CMK (cell line): Measurements from ENCODE around the gene ZNF839.

Source experiments
- DNase-seq: peaks from one replicate; pipeline ENCODE4 v3.0.0-alpha.2; 2010; ENCODE audit warnings: low read depth

ZNF839 gene

DNA sequence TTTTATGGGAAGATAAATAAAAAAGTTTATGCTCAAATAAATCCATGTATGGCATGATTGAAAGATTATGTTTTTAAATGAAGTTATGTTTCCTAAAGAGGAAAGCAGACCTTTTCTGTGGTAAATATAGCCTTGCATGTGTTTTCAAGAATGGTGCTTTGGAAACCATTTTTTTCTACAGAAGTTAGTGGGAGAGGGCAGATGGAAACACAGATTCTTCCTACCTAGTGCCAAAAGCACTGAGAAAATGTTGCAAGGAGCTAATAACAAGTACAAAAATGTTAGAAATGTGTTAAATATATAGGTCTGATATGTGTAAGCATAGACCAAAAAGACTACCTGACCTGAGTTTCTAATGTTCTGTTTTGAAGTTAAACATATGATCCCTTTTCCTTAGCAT is 67.5 kb downstream of the ZNF839 start:
- no peak for DNase-seq

DNA sequence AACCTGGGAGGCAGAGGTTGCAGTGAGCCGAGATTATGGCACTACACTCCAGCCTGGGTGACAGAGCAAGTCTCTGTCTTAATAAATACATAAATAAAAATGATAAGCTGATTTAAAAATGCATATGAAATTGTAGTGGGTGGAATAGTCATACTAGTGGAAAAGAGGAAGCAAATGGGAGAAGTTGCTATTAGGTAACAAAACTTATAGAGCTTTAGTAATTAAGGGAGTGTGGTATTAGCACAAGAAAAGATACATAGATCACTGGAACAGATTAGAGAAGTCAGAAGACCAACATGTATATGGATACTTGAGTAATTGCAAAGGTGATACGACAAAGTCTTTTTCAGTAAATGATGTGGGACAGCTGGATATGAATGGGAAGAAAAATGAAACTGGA is 69.7 kb downstream of the ZNF839 start:
- DNase-seq: no peak

GRCh38 chr14:102390064-102390855 is 70.7 kb downstream of the ZNF839 start:
- no peak for DNase-seq
